ENCODE data around the gene CDH4. TPM values are rescaled to one million over a fixed set of nuclear protein-coding genes. Genes with fewer than 3 reads are reported as not detected.

Gene CDH4
- total and polyA plus RNA-seq, 9 of the 15 experiments (the other 6 are each of a cell fraction or from before 2014, with no cell fraction given): 0.04 TPM; not detected in 8

- Histone ChIP-seq H2AFZ (ENCODE audit: low read depth, low read length) (no peak overlapping the region), H3K27ac (ENCODE audit: extremely low read depth, low read depth, low read length) (no peak overlapping the region), H3K4me1 (replicated peaks in 1 of 2; ENCODE audit: control insufficient read depth in 2 of 2, insufficient read depth in 2 of 2, low read length in 2 of 2) (peaks cover 0 to 18% of the 10 kb centered on the region in 2 experiments; a peak in 2 of 5 replicates), H3K4me3 (no peak overlapping the region), H3K9me1 (ENCODE audit: control insufficient read depth, insufficient read depth, low read length) (no peaks in the 10 kb centered on the region), H4K20me1 (replicated peaks; ENCODE audit: control insufficient read depth, insufficient read depth, low read length) (peaks cover 13% of the 10 kb centered on the region), H3K27me3 (ENCODE audit: control insufficient read depth in 2 of 2, insufficient read depth in 2 of 2, low read length in 2 of 2) (peaks cover 14 to 58% of the 10 kb centered on the region in 2 experiments), H3K36me3 (ENCODE audit: control insufficient read depth, insufficient read depth, low read length) (no peaks in the 10 kb centered on the region), H3K9me3 (replicated peaks; ENCODE audit: control insufficient read depth, insufficient read depth, low read depth, low read length) (no peaks in the 10 kb centered on the region), H3K79me2 (ENCODE audit: control insufficient read depth, insufficient read depth, low read length) (no peaks in the 10 kb centered on the region), H3K9ac (ENCODE audit: insufficient read depth in 1 of 2, low read depth in 2 of 2, low read length in 2 of 2) (no peak overlapping the region), H3K4me2 (ENCODE audit: insufficient read depth, low read length) (no peak overlapping the region)
- FAIRE-seq (no peak), ATAC-seq (no peak), DNase-seq (ENCODE audit: extremely low read depth in 1 of 4, low spot score in 3 of 4) (no peak)
- no TSS peak for BruUV-seq (replicated peaks)
- in situ Hi-C loops (cut with MboI) (no loop called here), intact Hi-C loops (cut with micrococcal nuclease) (no loop called here)
- POLR2A ChIA-PET: interaction anchor here (0.6 kb wide), 1 partner anchor 23 kb away, joined by 3 read pairs; no protein-coding TSS in a partner anchor
- WGBS (ENCODE audit: insufficient coverage, low coverage, missing lambda C conversion rate): 38% methylated on average over 15 of the region's 29 CpGs
- no peak for TF ChIP-seq ZNF24 (IDR thresholded peaks at IDR 0.05)
- CTCF ChIA-PET (ENCODE audit: low intra/inter-chr PET ratio): no interaction called here
Observed at GRCh38 chr20:61936701-61937131, 684.7 kb downstream of the CDH4 start.

DNA sequence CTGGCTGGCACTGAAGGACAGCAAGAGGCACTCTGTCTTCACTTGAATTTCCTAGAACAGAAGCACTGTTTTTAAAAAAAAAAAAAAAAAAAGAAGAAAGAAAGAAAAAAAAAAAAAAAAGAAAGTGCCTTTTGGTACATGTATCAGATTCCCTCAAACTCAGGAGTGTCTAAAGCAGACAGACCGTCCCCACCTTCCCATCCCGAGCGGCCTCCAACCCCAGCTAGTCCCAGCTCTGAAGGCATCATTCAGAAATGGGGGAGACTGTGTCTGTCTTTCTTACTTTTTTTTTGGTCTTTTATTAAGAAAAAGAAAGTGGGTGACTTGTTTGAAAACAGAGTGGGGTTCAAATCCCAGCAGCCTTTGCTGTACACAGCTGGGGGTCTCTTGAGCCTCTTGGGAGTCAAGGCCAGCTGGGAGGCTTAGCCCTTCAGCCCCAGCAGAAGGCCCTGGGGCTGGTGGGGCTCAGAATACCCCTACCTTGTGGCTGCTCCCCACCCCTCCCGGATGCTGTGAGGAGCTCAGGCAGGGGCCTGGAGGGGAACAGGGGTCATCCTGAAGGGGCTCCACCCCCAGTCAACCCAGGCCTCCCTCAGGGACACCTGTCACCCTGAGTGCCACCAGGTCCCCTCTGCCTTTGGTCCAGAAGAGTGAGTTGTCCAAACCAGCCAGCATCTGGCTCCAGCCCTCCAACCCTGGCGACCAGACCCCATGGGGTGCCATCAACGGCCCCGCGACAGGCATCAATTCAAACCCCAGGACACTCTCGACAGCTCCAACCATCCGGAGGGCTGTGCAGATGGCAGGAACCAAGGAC lies 685.3 kb downstream of the CDH4 start:
- no TSS peak for BruUV-seq (replicated peaks)
- intact Hi-C loops (cut with micrococcal nuclease): no loop called here
- DNase-seq (ENCODE audit: extremely low read depth in 1 of 4, low spot score in 3 of 4) (no peak), ATAC-seq (no peak), FAIRE-seq (no peak)
- ChIA-PET POLR2A (interaction anchor here (0.6 kb wide), 1 partner anchor 22 kb away, joined by 3 read pairs; no protein-coding TSS in a partner anchor), CTCF (ENCODE audit: low intra/inter-chr PET ratio) (no interaction called here)
- H3K4me1 ChIP-seq (replicated peaks in 1 of 2; ENCODE audit: control insufficient read depth in 2 of 2, insufficient read depth in 2 of 2, low read length in 2 of 2): peaks cover 0 to 18% of the 10 kb centered on the region in 2 experiments; a peak in 2 of 5 replicates
- H3K79me2 ChIP-seq (ENCODE audit: control insufficient read depth, insufficient read depth, low read length): no peaks in the 10 kb centered on the region
- H4K20me1 ChIP-seq (replicated peaks; ENCODE audit: control insufficient read depth, insufficient read depth, low read length): peaks cover 13% of the 10 kb centered on the region
- peaks cover 14 to 52% of the 10 kb centered on the region in 2 experiments for H3K27me3 ChIP-seq (ENCODE audit: control insufficient read depth in 2 of 2, insufficient read depth in 2 of 2, low read length in 2 of 2)
- H3K4me2 ChIP-seq (ENCODE audit: insufficient read depth, low read length): no peak overlapping the region
- H3K4me3 ChIP-seq: no peak overlapping the region
- H3K9me1 ChIP-seq (ENCODE audit: control insufficient read depth, insufficient read depth, low read length): no peaks in the 10 kb centered on the region
- in situ Hi-C loops (cut with MboI): no loop called here
- no peaks in the 10 kb centered on the region for H3K36me3 ChIP-seq (ENCODE audit: control insufficient read depth, insufficient read depth, low read length)
- H2AFZ ChIP-seq (ENCODE audit: low read depth, low read length): no peak overlapping the region
- H3K9ac ChIP-seq (ENCODE audit: insufficient read depth in 1 of 2, low read depth in 2 of 2, low read length in 2 of 2): no peak overlapping the region
- H3K9me3 ChIP-seq (replicated peaks; ENCODE audit: control insufficient read depth, insufficient read depth, low read depth, low read length): no peaks in the 10 kb centered on the region
- WGBS (ENCODE audit: insufficient coverage, low coverage, missing lambda C conversion rate): 0% methylated on average over 10 of the region's 10 CpGs
- H3K27ac ChIP-seq (ENCODE audit: extremely low read depth, low read depth, low read length): no peak overlapping the region
- TF ChIP-seq ESRRB (CRISPR knock-in tag; IDR thresholded peaks at IDR 0.05; ENCODE audit: borderline replicate concordance) (no peak), SIN3A (IDR thresholded peaks at IDR 0.05; ENCODE audit: borderline replicate concordance in 2 of 2, control insufficient read depth in 1 of 2, low read depth in 2 of 2, low read length in 2 of 2) (no peak), THRB (CRISPR knock-in tag; conservative IDR thresholded peaks at IDR 0.05) (no peak), KDM1A (IDR thresholded peaks at IDR 0.05) (no peak), AFF1 (IDR thresholded peaks at IDR 0.05; ENCODE audit: low read depth in 1 of 2, partially characterized antibody in 2 of 2) (no peak), RHOXF2B (CRISPR knock-in tag; conservative IDR thresholded peaks at IDR 0.05) (no peak), MYC (IDR thresholded peaks at IDR 0.05; ENCODE audit: low read depth, low read length) (no peak), MYC (CRISPR knock-in tag; IDR thresholded peaks at IDR 0.05; ENCODE audit: borderline replicate concordance, low read depth) (no peak)
